GM11168 (cell line): ENCODE measurements around the gene SLC25A10.

ENCODE experiments used
- in situ Hi-C: fragments of 300-500 bp; cut with MboI; formaldehyde crosslinking; loops from one replicate; pipeline ENCODE4 v1.12.0; 2022; ENCODE audit warnings: low sequenced_read_pairs; ENCODE audit not compliant: unreplicated experiment

Gene SLC25A10

GRCh38 chr17:81740395-81740961 lies 28.4 kb downstream of the SLC25A10 start:
- in situ Hi-C loops, result loop anchor here (25.0 kb wide), 1 partner anchor 97 kb away; the partner anchor contains the start of genes MCRIP1 and PPP1R27

GRCh38 chr17:81741049-81741593 lies 29.0 kb downstream of the SLC25A10 start:
- in situ Hi-C loops, result loop anchor here (25.0 kb wide), 1 partner anchor 96 kb away; the partner anchor contains the start of genes MCRIP1 and PPP1R27

GRCh38 chr17:81741594-81742452 lies 29.7 kb downstream of the SLC25A10 start:
- in situ Hi-C loops, result loop anchor here (25.0 kb wide), 1 partner anchor 95 kb away; the partner anchor contains the start of genes MCRIP1 and PPP1R27
